Ascending aorta (tissue), 2 donors: ENCODE results near the gene ARHGAP27. TPM values are rescaled to one million over a fixed set of nuclear protein-coding genes. Genes with fewer than 3 reads are reported as not detected.

Experiments
- DNase-seq, 2 donors: peaks; one replicate each; pipeline ENCODE4 v3.0.0-alpha.2; 2019; ENCODE audit warnings: low spot score in 2 of 2
- H3K27ac ChIP-seq, 2 donors: fragments of 200-600 bp; sonication (generic); one replicate each; pipeline ENCODE4 v1.5.1; 2016 to 2017; ENCODE audit warnings: mild to moderate bottlenecking in 1 of 2
- H3K27me3 ChIP-seq: fragments of 200-600 bp; sonication (generic); one replicate; pipeline ENCODE4 v1.5.1; 2017
- H3K36me3 ChIP-seq, 2 donors: fragments of 200-600 bp; sonication (generic); one replicate each; pipeline ENCODE4 v1.5.1; 2016
- H3K4me1 ChIP-seq, 2 donors: fragments of 200-600 bp; sonication (generic); one replicate each; pipeline ENCODE4 v1.5.1; 2016 to 2017; ENCODE audit warnings: mild to moderate bottlenecking in 1 of 2
- H3K4me3 ChIP-seq, 2 donors: fragments of 200-600 bp; sonication (generic); one replicate each; pipeline ENCODE4 v1.5.1; 2016 to 2017; ENCODE audit warnings: mild to moderate bottlenecking in 1 of 2
- H3K9me3 ChIP-seq, 2 donors: fragments of 200-600 bp; sonication (generic); one replicate each; pipeline ENCODE4 v1.5.1; 2016
- CTCF ChIP-seq, 3 experiments: fragments of 200-600 bp in 2 of 3; fragments of 450-650 bp in 1 of 3; sonication (generic) in 2 of 3; IDR thresholded peaks; one replicate each; pipeline ENCODE4 v1.5.1; 2016 to 2019; ENCODE audit warnings: antibody characterized with exemption in 3 of 3, mild to moderate bottlenecking in 1 of 3, moderate library complexity in 1 of 3
- intact Hi-C: fragments of 100-400 bp; cut with DNase I; formaldehyde crosslinking; loops from one replicate; pipeline ENCODE4 v1.15.1; 2023
- total RNA-seq: library from RNA; depleted of rRNA; stranded (reverse); fragments of >200 nt; gene quantifications from one replicate; pipeline ENCODE4 v1.1.0, GENCODE V29; 2016

The ARHGAP27 gene
- total RNA-seq, 1 donor from 2014 or later: 80.6 TPM

- peak in 1 of 2 donors; percentile 61 for DNase-seq
- Histone ChIP-seq H3K27ac (no peak overlapping the region), H3K9me3 (no peaks in the 10 kb centered on the region), H3K36me3 (no peaks in the 10 kb centered on the region), H3K27me3 (no peaks in the 10 kb centered on the region), H3K4me3 (no peak overlapping the region), H3K4me1 (no peaks in the 10 kb centered on the region)
- intact Hi-C loops: no loop called here
- no peak for TF ChIP-seq CTCF (IDR thresholded peaks at IDR 0.05)
These were observed 67.9 kb downstream of the ARHGAP27 start for GRCh38 chr17:45364531-45365390.

- DNase-seq: peak in 1 of 2 donors; percentile 39
- Histone ChIP-seq H3K4me1 (no peaks in the 10 kb centered on the region), H3K4me3 (no peak overlapping the region), H3K36me3 (no peaks in the 10 kb centered on the region), H3K27ac (no peak overlapping the region), H3K27me3 (no peaks in the 10 kb centered on the region), H3K9me3 (no peaks in the 10 kb centered on the region)
- intact Hi-C loops: no loop called here
- TF ChIP-seq CTCF (IDR thresholded peaks at IDR 0.05): no peak
These were observed 69.2 kb downstream of the ARHGAP27 start for GRCh38 chr17:45363498-45363897.

- Histone ChIP-seq H3K36me3 (no peaks in the 10 kb centered on the region), H3K4me1 (no peaks in the 10 kb centered on the region), H3K27ac (no peak overlapping the region), H3K27me3 (no peaks in the 10 kb centered on the region), H3K4me3 (no peak overlapping the region), H3K9me3 (no peaks in the 10 kb centered on the region)
- intact Hi-C loops: no loop called here
- TF ChIP-seq CTCF (IDR thresholded peaks at IDR 0.05): no peak
- peak in 1 of 2 donors; percentile 45 for DNase-seq
These were observed 70.7 kb downstream of the ARHGAP27 start for GRCh38 chr17:45361976-45362375.

GRCh38 chr17:45361451-45361850 is 71.2 kb downstream of the ARHGAP27 start:
- Histone ChIP-seq H3K27me3 (no peaks in the 10 kb centered on the region), H3K9me3 (no peaks in the 10 kb centered on the region), H3K36me3 (no peaks in the 10 kb centered on the region), H3K4me3 (no peak overlapping the region), H3K4me1 (no peaks in the 10 kb centered on the region), H3K27ac (no peak overlapping the region)
- intact Hi-C loops: no loop called here
- no peak for TF ChIP-seq CTCF (IDR thresholded peaks at IDR 0.05)
- peak in 1 of 2 donors; percentile 41 for DNase-seq

GRCh38 chr17:45357364-45357997 is 75.2 kb downstream of the ARHGAP27 start:
- intact Hi-C loops: no loop called here

More at GRCh38 chr17:45357364-45357997, 75.2 kb downstream of the ARHGAP27 start:
- no peak for TF ChIP-seq CTCF (IDR thresholded peaks at IDR 0.05)
- Histone ChIP-seq H3K27ac (no peak overlapping the region), H3K9me3 (no peaks in the 10 kb centered on the region), H3K4me1 (no peaks in the 10 kb centered on the region), H3K36me3 (no peaks in the 10 kb centered on the region), H3K4me3 (no peak overlapping the region), H3K27me3 (no peaks in the 10 kb centered on the region)
- no peak for DNase-seq
